Cerebellar cortex (tissue), 1 donor: Measurements from ENCODE around the gene C1RL.
A peak's percentile ranks its signal among the peaks of the same experiment; 100 is the strongest.

Experiments used
- DNase-seq: peaks from one replicate; pipeline ENCODE4 v3.0.0-alpha.2; 2015; ENCODE audit warnings: low spot score

C1RL gene

DNA sequence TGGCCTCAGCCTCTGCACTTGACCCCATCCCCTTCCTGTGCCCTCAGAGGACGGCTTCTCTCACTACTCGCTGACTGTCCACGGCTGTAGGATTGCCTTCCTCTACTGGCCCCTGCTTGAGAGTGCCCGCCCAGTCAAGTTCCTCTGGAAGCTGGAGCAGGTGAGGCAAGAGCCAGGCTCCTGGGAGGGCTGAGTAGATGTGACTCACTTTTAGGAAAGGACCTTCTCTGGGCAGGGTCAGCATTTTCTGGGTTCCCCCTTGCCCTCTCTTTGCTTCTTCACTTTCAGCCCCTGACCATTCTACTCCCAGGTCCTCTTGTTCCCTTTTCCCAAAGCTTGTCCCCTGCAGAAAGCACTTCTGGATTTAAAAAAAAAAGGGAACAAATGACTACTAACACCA, 28.9 kb upstream of the C1RL start:
- DNase-seq: no peak

GRCh38 chr12:7136676-7137075, 27.7 kb upstream of the C1RL start:
- peak; percentile 88 for DNase-seq

- DNase-seq: peak; percentile 64
These were observed 27.1 kb upstream of the C1RL start for GRCh38 chr12:7136071-7136470.

DNA sequence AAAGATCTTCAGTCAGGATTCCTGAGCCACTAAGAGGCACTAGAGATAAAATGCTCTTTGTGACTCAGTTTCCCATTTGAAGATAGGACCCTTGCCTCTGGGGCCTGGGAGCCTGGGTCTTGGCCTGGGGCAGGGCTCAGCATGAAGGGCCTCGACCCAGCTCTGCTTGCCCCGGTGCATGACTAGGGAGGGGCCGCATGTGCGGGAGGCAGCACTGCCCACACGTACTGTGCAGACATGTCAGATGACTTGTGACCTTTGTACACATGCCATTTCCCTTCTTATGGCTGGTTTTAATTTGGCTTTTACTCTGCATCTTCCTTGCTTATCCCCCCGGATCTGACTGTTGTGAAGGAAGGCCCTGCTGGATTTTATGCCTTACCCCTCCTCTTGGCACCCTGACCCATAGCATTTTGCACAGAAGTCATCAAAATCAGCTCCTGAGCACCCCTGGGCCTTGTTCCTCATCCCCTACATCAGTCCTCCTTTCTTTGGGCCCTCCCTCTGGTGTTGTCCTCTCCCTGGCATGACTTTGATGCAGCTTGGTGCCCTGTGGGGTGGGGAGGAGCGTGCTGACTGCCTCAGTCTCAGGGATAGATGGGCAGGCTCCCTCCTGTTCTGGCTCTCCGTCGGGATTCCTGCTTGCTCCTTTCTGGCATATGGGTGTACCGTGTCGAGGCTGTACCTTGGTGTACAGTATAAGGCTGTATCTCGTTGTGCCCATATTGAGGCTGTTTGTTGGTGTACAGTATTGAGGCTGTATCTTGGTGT, 25.6 kb upstream of the C1RL start:
- DNase-seq: peak; percentile 52

DNA sequence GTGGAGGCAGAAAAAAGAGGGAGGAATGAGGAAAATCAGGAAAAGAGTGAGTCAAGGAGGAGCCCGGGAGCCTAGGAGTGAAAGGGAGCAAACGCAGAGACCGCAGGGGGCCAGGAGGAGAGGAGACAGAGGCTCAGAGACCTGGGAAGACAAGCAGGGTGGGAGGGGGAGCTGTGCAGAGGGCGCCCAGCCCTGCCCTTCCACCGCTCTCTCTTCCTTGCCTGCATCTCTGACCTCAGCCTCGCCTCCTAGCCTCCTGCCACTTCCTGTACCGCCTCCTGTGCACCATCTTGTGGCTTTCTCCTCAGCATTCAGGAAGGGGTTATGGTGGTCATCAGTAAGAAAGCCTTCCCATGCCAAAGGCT, 22.5 kb upstream of the C1RL start:
- no peak for DNase-seq

DNA sequence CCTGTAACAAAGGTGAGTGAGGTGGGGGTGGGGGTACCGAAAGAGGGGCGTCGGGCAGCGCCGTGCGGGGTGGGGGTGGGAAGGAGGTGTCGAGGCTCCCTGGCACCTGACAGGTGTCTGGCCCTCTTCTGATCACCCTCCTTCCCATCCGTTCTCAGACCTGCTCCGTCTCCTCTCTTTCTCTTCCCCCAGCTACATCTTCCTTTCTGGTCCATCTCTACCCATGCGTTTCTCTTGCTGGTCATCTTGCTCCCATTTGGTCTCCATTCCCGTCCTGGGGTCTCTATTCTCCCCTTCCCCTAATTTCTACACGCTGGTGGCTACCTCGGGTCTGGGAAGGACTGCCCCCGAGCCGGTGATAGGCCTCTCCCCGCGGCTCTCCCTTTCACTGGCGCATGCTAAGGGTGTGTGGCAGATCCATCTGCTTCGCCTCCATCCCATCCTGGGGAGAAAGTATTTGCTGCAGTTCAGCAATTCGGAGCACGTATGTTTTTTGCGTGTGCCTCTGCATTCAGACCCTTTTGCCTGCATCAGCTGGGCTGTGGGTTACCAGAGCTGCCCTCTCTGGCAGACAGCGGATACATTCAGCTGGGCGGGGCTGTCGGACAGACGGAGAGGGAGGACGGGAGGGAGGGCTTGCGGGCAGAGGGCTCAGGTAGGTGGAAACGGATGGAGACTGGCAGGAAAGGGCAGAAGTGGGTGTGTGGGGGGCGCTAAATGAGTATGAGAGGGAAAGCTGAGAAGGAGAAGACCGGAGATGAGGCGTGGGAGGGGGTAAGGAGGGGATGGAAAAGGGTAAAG, 21.9 kb upstream of the C1RL start:
- peak; percentile 85 for DNase-seq

GRCh38 chr12:7129872-7130691, 21.1 kb upstream of the C1RL start, which contains the start of gene CLSTN3:
Gene CLSTN3 (plus strand): TSS chr12:7130371. CDS start chr12:7130649, 278 bp downstream.
- DNase-seq: peak; percentile 86

DNA sequence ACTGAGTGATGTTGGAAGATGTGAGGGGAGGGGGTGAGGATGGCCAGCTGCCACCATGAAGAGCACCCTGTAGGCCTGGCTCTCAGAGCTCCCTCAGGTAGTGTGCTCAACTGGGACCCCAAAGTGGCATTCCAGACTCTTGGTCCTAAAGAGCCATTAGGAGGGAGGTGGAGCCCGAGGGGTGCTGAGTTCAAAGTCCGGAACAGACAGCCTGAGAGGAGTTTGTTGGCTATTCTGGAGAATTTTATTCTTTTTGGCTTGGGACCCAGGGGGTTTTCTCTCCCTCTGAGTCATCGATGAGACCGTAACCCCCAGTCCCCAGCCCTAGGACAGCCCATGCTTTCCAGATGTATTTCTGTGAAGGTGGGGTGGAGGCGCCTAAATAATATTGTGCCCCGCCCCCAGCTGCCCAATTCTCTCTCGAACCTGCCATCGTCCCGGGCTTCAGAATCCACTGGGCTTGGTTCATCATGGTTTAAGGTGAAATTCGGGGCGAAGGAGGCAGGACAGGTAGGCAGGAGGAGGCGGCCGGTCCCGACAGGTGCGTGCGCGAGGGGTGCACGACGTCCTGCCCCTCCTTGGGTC, 20.4 kb upstream of the C1RL start:
- DNase-seq: no peak

DNA sequence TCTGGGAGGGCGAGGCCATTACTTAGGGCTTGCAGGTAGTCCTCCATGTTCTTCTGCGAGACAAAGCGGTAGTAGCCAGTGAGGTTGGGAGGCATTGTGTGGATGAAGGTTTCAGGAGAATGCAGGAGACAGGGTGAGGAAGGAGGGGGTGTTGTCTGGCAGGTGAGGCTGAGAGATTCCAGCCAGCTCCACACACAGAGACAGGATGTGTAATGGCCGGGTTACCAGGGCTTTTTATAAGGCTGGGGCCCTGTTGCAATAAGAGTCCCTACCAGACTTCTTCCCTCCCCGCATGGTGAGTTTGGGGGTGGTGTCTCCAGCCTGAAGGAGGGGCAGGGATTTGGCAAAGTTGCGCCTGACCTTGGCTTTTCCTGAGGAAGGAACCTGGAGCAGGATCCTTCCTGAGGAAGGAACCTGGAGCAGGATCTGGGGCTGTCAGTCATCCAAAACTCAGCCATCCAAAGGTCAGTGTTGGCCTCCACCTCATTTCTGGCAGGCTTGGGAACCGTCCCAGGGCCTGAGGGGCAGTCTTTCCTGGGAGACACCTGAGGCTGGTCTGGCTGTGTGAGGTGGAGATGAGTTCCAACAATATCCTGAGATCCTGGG, 19.8 kb upstream of the C1RL start, which contains the start of gene RBP5:
RBP5 (minus strand) TSS at position 209 of the 606 bp plus-strand sequence; CDS start at position 95, 114 bp downstream.
- no peak for DNase-seq

DNA sequence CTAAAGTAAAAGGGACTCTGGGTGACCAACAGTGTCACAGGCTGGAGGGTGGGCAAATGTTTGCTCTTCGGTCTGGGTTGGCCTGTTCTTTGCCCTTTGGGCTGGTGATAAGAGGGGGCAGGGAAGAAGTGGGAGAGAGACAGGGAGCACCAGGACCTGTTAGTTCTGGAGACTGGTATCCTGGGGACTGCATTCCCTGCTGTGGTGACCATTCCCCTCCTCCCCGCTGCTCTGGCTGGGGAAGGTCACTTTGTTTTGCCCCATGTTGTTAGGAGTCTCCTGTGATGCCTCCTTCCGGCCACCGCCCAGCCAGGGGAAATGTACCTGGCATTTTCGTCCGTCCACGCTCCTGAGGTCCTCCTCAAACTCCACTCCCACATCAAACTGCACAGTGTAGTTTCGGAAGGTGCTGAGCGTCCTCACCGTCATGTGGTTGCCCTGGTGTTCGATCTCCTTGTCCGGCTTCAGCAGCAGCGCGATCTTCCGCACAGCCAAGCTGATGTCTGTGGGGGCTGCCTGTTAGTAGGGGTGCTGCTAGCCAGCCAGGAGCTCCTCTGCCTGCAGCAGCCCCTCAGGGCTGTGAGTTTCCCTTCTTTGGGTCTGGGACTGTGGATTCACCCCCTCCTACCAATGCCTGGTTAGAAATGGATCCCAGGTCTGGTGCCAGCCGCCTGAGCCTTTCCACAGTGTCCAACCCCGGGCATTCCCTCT, 19.1 kb upstream of the C1RL start:
- no peak for DNase-seq

- DNase-seq: no peak
These were observed 16.7 kb upstream of the C1RL start for GRCh38 chr12:7125632-7126227.

GRCh38 chr12:7123806-7124522, 14.9 kb upstream of the C1RL start:
- DNase-seq: no peak

DNA sequence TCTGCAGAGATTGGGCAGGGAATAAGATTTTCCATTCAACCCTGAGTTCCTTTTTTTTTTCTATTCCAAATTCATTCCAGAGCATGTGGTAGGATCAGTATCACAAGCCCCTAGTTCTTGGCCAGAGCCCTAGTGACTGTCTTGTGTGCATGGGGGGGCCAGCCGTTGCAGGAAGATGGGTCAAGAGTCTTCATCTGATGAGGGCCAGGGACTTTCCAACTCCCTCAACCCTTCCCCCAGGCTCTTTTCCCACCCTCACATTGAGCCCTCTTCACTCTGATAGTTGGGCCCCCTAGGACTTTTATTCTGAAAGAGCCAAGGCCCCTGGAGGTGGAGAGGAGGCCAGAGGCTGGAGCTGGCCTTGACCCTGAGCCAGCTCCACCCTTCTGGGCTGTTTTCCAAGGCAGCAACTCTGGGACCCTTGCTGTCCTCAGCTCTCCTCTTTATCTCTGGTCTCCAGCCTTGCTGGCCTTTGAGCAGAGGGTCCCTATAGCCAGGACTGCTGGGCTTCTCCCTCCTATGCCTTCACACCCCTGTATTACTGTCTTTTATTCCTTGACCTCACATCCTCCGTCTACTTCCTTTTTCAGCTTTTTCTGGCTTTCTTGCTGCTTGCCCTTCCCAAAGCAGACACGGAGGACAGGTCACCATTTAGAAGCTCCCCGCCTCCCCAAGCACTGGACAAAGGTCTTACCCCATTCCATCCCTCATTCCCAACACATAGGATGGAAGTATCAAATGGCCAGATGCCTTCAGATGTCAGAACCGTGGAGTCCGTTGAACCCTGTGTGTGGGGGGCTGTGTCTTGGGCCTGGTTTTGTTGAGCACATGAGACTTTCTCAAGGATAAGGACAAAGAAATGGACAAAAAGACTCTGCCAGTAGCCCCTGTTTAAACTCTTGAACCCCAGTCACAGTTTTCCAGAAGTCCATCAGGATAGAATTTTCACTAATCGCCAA, 14.1 kb upstream of the C1RL start:
- DNase-seq: no peak

- no peak for DNase-seq
These were observed 12.3 kb upstream of the C1RL start for GRCh38 chr12:7121324-7121723.

- no peak for DNase-seq
These were observed 11.2 kb upstream of the C1RL start for GRCh38 chr12:7120166-7120565.

- DNase-seq: no peak
These were observed 9.9 kb upstream of the C1RL start for GRCh38 chr12:7118881-7119280.

DNA sequence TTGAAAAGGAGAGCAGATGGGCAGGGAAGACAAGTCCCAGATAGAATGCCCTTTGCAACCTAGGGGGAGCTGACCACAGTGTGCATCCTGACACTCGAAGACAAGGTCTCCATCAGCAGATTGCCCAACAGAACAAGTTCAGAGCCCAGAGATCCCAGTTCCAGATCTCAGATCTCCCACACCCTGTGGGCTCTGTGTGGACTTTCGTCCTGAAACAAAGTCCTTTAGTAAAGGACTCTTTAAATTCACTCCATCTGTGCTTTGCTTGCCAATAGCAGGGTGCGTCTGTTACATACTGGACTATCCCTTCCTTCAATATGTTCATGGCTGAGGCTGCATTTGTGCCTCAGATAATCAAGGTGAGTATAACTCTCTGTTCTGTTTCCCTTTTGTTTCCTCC, 8.7 kb upstream of the C1RL start:
- no peak for DNase-seq

DNA sequence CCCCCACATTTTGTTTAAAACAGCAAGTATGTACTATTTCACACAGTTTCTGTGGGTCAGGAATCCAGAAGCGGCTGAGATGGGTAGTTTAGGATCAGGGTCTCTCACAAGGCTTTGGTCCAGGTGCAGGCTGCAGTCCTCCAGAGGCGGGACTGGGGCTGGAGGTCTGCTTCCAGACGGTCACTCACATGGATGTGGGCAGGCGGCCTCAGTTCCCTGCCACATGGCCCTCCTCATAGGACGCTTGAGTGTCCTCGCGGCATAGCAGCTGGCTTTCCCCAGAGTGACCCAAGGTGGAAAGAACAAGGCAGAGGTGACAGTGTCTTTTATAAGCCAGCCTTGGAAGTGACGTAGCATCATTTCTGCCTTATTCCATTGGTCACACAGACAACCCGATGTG, 7.9 kb upstream of the C1RL start:
- DNase-seq: no peak

DNA sequence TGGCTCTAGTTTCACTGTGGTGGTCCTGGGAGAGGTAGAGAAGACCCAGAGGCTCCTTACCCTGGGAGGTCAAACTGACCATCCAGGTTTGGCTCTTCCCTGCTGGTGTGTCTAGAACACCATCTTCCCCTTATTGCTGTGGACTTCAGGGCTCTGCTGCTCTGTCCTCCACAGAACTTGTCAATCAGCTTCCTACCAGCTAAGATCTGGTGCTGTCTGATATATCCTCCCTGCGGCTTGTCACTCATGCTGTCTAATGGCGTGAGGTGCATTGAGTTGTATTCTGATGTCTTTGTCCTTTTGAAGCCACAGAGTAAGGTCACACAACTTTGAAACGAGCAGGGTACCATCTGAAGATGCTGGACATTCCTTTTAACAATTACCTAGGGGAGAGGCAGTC, 7.2 kb upstream of the C1RL start:
- DNase-seq: no peak
